Epidermal melanocyte (primary cell): ENCODE measurements around the gene GSG1L2.
"Not testable (repeated sequence)": the region's sequence is repeated elsewhere in the genome, so short reads cannot be mapped to it uniquely, and the experiment has no call there.

Experiments used
- DNase-seq: peaks from one replicate; pipeline ENCODE4 v3.0.0; 2011; ENCODE audit warnings: low spot score; ENCODE audit not compliant: insufficient read length

Gene GSG1L2

DNA sequence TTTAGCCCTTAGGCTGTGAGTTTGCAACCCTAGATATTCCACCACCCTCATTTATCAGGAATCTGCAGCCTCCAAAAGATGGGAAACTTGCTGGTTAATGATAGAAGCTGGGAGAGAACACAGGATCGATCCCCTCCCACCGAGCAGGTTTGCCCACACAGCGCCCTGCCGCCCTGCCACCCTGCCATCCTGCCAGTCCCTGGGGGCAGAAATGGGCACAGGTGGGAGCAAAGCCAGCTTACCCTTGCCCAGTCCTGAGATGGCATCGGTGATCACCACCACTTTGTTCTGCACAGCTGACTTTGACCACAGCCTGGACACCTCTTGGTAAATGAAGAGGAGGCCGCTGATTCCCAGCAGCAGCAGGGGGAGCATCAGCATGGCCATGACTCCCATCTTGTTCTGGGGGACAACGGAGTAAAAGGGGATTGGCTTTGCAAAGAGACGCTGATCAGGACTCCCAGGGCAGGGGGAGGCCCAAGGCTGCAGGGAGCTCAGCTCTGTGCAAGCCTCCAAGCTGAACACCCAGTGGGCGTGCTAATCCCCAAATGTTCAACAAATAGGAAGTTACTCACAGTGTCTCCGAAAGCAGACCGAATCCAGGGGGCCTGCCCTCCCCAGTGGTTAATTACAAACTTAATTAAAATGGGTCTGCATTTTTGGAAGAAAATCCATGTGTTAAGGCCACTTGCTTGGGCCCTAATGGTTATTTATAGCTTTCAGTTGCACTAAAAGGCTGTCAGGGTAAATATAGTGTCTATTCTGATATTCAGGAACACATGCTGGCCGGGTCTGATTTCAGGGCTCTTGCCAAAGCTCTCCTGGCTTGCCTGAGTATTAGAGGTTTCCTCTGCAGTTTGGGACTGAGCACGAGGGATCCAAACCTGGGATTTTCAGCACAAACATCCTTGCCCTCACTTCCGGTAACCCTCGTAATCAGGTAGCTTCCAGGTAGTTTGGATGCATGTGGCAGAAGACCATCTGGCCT lies 30.7 kb downstream of the GSG1L2 start, which contains the start of gene DHRS7C:
Gene DHRS7C (minus strand): TSS at position 704 of the 988 bp plus-strand sequence. CDS start 308 bp downstream, at position 396.
- no peak for DNase-seq

DNA sequence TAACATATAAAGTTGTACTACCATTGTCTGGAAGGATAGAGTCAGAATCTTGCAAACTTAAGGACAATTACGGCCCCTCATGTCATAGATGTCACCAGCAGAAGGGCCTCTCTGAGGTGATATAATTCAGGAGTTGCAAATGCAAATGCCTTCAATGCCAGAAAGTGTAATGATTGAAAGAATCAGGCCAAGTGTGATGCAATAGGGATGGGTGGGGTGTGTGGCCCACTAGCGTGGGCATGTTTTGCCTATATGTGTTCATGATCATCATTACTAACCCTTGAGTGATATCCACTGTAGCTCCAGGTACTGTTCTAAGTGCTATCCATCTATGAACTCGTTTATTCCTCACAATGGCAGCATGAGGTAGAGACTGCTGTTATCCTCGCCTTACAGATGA lies 31.6 kb downstream of the GSG1L2 start:
- DNase-seq, result no peak

GRCh38 chr17:9788601-9789000 lies 33.3 kb downstream of the GSG1L2 start:
- no peak for DNase-seq

GRCh38 chr17:9784544-9784943 lies 37.3 kb downstream of the GSG1L2 start:
- DNase-seq, result no peak

GRCh38 chr17:9783465-9783864 lies 38.4 kb downstream of the GSG1L2 start:
- DNase-seq, result not testable (repeated sequence)

DNA sequence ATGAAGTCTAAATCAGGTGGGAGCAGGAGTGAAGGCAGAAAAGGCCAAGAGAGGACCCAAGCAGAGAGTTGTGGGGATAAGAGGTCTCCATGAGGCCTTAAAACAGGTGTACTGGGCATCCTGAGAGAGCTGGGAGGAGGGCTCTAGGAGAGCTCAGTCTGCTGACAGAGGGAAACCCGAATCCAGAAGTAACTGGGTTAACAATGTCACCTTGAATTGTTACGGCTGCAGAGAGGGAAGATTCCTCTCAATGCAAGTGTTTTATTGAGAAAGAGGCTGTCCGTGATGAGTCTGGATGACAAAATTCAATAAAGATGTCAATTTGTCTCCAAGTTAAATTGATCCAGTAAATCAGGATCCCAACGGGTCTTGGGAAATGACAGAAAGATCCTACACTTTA lies 38.8 kb downstream of the GSG1L2 start:
- DNase-seq, result no peak

DNA sequence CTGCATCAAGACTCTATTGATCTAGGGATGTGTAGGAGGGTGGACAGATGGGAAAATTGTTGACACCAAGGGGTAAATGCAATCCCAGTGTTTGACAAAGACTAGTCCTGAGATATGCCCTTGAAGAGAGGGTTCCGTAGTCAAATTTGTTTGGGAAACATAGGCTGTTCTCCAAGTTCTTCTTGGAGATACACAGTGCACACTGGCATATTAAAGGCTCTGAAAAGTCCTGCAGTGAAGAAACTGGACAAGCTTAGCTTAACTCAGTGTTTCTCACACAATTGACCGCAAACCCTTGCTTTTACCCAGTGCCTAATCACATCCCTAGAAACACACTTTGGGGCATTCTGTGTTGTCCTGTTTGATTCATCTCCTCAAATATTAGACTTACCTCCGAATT lies 41.3 kb downstream of the GSG1L2 start:
- DNase-seq, result no peak

DNA sequence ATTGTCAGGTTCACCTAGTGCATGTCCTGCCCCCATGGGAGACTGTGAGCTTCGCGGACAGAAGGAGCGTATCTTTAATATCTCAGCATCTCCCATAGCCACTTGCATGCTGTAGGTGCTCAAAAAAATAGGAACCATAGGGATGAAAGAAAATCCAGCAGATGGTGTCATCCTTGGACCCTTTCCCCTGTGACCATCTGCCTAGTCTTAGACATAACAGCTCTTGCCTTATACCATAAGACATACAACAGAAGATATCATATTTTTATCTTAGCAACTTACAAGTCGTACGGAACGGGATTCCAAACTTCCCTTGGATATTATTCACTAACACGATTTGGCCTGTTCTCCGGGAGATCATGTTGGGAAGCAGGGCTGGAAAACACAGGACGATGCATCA lies 45.0 kb downstream of the GSG1L2 start:
- no peak for DNase-seq

GRCh38 chr17:9772658-9773057 lies 49.2 kb downstream of the GSG1L2 start:
- DNase-seq, result no peak

GRCh38 chr17:9771465-9771864 lies 50.4 kb downstream of the GSG1L2 start:
- DNase-seq, result no peak

DNA sequence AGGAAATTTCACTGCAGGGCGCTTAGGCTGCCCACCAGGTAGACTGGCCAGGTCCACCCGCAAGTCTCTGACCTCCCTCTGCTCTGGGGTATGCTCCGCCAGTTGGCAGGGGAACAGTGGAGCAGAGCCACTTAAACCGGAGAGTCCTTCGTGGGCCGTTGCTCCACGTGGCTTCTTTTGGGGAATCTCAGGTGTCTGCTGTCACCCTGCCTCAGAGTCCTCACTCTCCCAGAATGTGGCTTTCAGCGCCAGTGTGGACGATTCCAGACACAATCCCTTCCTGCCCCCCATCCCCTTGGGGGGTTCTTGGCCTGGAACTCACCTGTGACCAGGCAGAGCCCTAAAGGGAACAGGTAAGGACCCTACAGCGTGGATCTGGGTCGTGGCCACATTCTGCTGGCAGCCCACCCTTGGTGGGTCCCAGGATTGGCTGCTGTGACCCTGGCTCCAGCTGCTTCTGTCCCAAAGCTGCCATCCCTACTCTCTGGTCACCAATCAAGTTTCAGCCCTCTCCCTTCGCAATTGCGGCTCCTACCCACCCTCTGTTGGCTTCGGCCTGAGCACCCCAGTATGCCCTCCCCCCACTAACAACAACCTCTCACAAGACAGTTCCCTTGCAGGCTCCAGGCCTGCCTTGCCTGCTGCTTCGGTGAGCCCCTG lies 52.7 kb downstream of the GSG1L2 start:
- DNase-seq, result no peak

DNA sequence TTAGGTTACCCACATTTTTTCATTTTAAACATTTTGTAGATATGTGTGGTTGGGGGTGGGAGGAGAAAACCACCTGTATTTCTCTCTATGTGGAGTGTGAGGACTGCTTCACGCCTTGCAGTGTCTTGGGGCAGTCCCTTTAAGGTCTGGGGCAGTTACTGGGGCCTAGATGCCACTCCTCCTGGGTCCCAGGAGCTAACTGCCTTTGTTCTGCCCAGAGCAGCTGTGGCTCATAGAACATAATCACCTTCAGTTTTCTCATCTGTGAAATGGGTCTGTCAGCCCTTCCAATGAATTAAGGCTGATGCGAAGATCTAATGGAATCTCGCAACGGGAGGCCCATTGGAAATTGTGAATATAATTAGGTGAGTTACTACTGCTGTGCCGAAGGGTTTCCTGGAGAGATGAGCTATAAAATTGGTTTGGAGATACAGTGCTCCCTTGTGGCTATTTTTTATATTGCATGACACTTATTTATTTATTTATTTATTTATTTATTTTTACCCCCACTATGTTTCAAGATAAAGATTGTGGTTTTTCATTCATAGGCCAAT lies 53.4 kb downstream of the GSG1L2 start:
- DNase-seq, result no peak

GRCh38 chr17:9767432-9767991 lies 54.4 kb downstream of the GSG1L2 start:
- DNase-seq, result no peak

- DNase-seq, result no peak
These were observed 54.9 kb downstream of the GSG1L2 start for GRCh38 chr17:9766970-9767369.

DNA sequence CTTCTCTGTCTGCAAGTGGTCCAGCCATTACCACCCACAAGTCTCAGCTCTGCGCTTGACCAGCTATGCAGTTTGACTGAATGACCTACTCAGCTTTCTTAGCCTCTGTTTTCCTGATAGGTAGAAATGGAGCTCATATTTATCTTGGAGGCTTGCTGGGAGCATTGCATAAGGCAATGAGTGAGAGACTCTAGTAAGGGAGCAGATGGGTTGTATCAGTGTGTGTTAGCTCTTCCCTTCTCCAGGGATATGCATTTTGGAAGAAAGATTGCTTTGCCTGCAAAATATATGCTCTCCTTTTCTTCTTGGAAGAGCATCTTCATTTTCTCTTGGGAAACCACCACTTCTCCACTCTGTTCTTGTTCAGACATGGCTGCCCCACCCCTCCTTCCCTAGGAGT lies 56.6 kb downstream of the GSG1L2 start:
- no peak for DNase-seq

DNA sequence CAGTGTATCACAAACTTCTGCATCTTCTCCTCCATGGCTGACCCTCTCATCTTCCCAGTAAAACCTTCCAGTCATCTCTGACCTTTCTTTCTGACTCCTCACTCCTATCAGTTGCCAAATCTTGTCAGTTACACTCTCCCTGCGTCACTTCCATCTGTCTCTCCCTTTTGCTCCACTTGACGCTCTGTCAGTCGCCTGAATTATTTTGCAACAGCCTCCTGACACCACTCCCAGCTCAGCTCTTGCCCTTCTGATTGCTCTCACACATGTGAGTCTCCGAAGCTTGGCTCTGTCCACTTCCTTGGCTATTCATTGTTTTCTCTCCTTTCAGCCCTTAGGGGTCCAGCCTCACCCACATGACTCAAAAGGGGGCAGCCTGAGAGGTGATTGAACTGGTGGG lies 58.2 kb downstream of the GSG1L2 start:
- DNase-seq, result no peak

DNA sequence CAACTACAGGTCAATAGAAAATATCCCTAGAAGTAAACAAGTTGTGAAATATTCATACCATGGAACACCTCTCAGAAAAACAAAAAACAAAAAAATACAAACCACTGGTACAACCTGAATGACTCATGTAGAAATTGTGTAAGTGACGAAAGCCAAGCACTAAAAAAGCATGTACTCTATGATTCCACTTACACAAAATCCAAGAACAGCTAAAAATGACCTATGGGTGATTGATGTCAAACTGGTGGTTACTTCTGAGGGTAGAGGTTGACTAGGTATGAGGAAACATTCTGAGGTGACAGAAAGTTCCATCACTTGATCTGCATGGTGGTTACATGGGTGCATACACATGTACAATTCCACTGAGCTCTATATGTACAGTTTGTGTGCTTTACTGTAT lies 61.6 kb downstream of the GSG1L2 start:
- DNase-seq, result no peak

GRCh38 chr17:9755083-9755482 lies 66.8 kb downstream of the GSG1L2 start:
- DNase-seq, result no peak
